OCI-LY3 (cell line): ENCODE results near the gene CENPM.

Experiments
- H2AFZ ChIP-seq: fragments of 200-600, 300-600 bp; shearing (Covaris generic); 2 replicates; pipeline ENCODE4 v1.6.0; 2014; ENCODE audit warnings: antibody characterized with exemption, low read depth, low read length
- H3K27ac ChIP-seq: fragments of 200-600, 300-600 bp; sonication (generic); 2 replicates; pipeline ENCODE4 v1.5.1; 2014; ENCODE audit warnings: mild to moderate bottlenecking, low read length, moderate library complexity, mixed read lengths
- H3K27me3 ChIP-seq: fragments of 200-600, 300-600 bp; sonication (generic); 2 replicates; pipeline ENCODE4 v1.6.1; 2014; ENCODE audit warnings: low read depth, low read length, mixed read lengths
- H3K36me3 ChIP-seq: fragments of 200-600, 300-600 bp; sonication (generic); replicated peaks from 2 replicates; pipeline ENCODE3; 2014; ENCODE audit warnings: low read depth, low read length, mixed read lengths
- H3K4me1 ChIP-seq: fragments of 300-600, 200-600 bp; sonication (generic); 2 replicates; pipeline ENCODE4 v1.6.1; 2014; ENCODE audit warnings: low read length, mixed read lengths
- H3K4me2 ChIP-seq: fragments of 200-600, 300-600 bp; sonication (generic); 2 replicates; pipeline ENCODE4 v1.6.1; 2014; ENCODE audit warnings: low read length, mixed read lengths
- H3K4me3 ChIP-seq: fragments of 300-600, 200-600 bp; sonication (generic); 2 replicates; pipeline ENCODE4 v1.5.1; 2014; ENCODE audit warnings: antibody characterized with exemption, mild to moderate bottlenecking, low read length, moderate library complexity
- H3K79me2 ChIP-seq: fragments of 300-600, 200-600 bp; shearing (Covaris generic); 2 replicates; pipeline ENCODE4 v1.6.1; 2014; ENCODE audit warnings: mild to moderate bottlenecking, low read length, mixed read lengths
- H3K9ac ChIP-seq: fragments of 300-600, 200-600 bp; shearing (Covaris generic); 2 replicates; pipeline ENCODE4 v1.6.0; 2014; ENCODE audit warnings: mild to moderate bottlenecking, low read length, moderate library complexity
- H3K9me3 ChIP-seq: fragments of 200-600, 300-600 bp; shearing (Covaris generic); 2 replicates; pipeline ENCODE4 v1.6.1; 2014; ENCODE audit warnings: low read length, mixed read lengths; ENCODE audit not compliant: insufficient read depth
- H4K20me1 ChIP-seq: fragments of 200-600, 300-600 bp; sonication (generic); 2 replicates; pipeline ENCODE4 v1.6.1; 2016; ENCODE audit warnings: low read length, mixed read lengths; ENCODE audit not compliant: insufficient read depth
- EZH2phosphoT487 ChIP-seq: fragments of 200-600 bp; shearing (Covaris generic); IDR thresholded peaks from 2 replicates; pipeline ENCODE4 v1.6.1; 2018; ENCODE audit warnings: antibody characterized with exemption, mixed run types, low read depth
- TF ChIP-seq, protein P1 (sequence below): fragments of 200-600, 300-600 bp; sonication (generic); IDR thresholded peaks from 2 replicates; pipeline ENCODE4 v1.5.1; 2014; ENCODE audit warnings: antibody characterized with exemption, low read length, low read depth

CENPM gene

DNA sequence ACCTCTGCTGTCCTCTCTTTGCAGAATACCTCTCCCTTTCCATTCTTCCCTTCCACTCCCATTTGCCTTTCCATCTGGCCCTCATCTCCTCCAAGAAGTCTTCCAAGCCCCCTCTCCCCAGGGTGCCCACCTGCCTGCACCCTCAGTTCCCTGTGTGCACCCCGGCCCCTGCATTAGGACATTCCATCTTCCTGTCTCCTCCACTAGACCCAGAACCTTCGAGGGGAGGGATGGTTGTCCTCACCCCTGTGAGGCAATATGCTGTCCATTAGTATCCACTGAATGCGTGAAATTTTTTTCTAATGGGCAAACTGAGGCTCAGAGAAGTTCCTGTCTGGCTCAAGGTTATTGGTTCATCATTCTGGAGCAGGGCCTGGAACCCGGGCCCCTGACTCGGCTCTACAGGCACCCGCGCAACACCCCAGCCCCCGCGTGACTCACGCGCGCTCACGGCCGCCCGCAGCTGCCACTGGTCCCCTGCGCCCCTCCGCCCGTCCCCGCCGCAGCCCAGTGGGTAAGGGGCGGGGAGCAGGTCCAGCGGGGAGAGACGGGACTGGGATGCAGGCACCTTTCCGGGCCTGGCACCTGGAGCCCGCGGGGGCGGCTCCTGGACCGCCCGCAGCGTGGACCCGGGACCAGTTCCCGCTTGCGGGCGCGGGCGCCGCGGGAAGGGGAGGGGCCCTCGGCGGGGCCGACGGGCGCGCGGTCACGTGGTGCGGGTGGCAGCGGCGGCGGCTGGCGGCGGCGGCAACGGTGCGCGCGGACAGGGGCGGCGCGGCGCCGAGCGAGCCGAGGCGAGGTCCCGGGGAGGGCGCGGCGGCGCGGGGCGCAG lies 29.3 kb upstream of the CENPM start:
- Histone ChIP-seq H3K4me1 (peaks cover 55% of the 10 kb centered on the region), H3K4me3 (peak overlapping the region; percentile 96), H3K79me2 (peaks cover 35% of the 10 kb centered on the region), H3K36me3 (peaks cover 12% of the 10 kb centered on the region), H3K4me2 (peak overlapping the region; percentile 88), H3K27me3 (peaks cover 11% of the 10 kb centered on the region; the same call in 1 of the 2 replicates), H2AFZ (peak overlapping the region; percentile 77), H4K20me1 (no peaks in the 10 kb centered on the region), H3K27ac (no peak overlapping the region), H3K9ac (peak overlapping the region; percentile 80), H3K9me3 (no peaks in the 10 kb centered on the region)
- TF ChIP-seq EZH2phosphoT487: no peak
- TF ChIP-seq, protein P1, sequence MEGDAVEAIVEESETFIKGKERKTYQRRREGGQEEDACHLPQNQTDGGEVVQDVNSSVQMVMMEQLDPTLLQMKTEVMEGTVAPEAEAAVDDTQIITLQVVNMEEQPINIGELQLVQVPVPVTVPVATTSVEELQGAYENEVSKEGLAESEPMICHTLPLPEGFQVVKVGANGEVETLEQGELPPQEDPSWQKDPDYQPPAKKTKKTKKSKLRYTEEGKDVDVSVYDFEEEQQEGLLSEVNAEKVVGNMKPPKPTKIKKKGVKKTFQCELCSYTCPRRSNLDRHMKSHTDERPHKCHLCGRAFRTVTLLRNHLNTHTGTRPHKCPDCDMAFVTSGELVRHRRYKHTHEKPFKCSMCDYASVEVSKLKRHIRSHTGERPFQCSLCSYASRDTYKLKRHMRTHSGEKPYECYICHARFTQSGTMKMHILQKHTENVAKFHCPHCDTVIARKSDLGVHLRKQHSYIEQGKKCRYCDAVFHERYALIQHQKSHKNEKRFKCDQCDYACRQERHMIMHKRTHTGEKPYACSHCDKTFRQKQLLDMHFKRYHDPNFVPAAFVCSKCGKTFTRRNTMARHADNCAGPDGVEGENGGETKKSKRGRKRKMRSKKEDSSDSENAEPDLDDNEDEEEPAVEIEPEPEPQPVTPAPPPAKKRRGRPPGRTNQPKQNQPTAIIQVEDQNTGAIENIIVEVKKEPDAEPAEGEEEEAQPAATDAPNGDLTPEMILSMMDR: no peak

DNA sequence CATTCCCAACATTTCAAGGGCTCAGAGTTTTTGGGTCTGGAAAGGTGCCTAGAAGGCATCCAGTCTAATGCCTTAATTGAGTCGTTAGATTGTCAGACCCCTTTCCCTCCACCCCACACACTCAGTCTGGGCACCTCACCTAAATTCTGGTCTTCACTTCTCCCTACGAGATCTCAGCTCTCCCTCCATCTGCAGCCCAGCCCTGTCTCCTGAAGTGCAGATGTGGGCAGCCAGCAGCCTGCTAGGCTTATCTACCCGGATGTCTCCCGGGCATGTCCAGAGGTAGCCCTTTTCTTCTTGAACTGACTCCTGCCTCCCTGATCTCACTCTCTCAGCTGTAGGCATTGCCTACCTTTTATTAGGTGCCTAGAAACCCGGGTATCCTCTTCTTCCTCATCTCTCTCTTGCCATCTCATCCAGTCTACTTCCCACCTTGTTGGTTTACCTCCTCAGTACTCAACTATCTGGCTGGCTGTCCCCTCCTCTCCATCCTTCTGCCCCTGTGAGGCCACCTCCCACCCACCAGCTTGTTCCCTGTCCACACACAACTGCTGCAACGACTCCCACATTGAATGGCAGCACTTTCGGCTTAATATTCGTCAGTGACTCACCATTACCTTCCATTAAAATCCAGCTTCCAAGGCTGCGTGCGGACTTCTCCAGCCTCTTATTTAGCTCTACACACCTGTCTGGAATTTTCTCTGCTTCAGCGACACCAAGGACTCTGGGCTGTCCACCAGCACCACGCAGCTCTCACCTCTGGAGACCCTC lies 28.5 kb upstream of the CENPM start:
- H3K36me3 ChIP-seq: peaks cover 4% of the 10 kb centered on the region
- peak overlapping the region; percentile 80; the same call in 1 of the 2 replicates for H3K9ac ChIP-seq
- no peak overlapping the region for H2AFZ ChIP-seq
- TF ChIP-seq, protein P1: no peak
- TF ChIP-seq EZH2phosphoT487: no peak
- H3K4me2 ChIP-seq: peak overlapping the region; percentile 88
- no peaks in the 10 kb centered on the region for H4K20me1 ChIP-seq
- peaks cover 50% of the 10 kb centered on the region for H3K4me1 ChIP-seq
- no peaks in the 10 kb centered on the region for H3K9me3 ChIP-seq
- H3K79me2 ChIP-seq: peaks cover 27% of the 10 kb centered on the region
- peak overlapping the region; percentile 89 for H3K4me3 ChIP-seq
- H3K27me3 ChIP-seq: peaks cover 11% of the 10 kb centered on the region; the same call in 1 of the 2 replicates
- H3K27ac ChIP-seq: no peak overlapping the region

DNA sequence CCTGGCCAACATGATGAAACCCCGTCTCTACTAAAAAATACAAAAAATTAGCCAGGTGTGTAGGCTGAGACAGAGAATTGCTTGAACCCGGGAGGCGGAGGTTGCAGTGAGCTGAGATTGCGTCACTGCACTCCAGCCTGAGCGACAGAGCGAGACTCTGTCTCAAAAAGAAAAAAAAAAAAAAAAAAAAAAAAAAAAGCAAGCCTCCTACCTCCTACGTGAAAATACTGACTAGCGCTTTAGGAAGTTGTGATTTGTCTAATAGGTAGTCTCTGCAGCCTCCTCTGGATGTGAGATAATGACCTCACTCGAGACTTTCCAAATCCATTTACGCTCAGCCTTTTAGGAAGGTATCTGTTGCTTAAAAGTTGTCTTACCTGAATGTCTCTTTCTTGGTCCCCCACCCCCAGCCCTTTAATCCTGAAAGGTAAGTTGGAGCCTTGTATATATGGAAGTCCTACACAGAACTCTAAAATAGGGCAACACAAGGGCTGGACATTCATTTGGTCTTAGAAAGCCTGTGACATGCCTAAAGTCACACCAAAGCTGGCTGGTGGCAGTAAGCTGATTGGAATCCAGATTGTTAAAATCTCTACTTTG lies 27.8 kb upstream of the CENPM start:
- no peak overlapping the region for H3K27ac ChIP-seq
- H3K4me2 ChIP-seq: peak overlapping the region; percentile 88
- TF ChIP-seq EZH2phosphoT487: no peak
- TF ChIP-seq, protein P1: no peak
- no peak overlapping the region for H2AFZ ChIP-seq
- peaks cover 24% of the 10 kb centered on the region for H3K79me2 ChIP-seq
- H4K20me1 ChIP-seq: no peaks in the 10 kb centered on the region
- peaks cover 11% of the 10 kb centered on the region; the same call in 1 of the 2 replicates for H3K27me3 ChIP-seq
- peaks cover 44% of the 10 kb centered on the region for H3K4me1 ChIP-seq
- no peak overlapping the region for H3K9ac ChIP-seq
- H3K4me3 ChIP-seq: no peak overlapping the region
- no peaks in the 10 kb centered on the region for H3K9me3 ChIP-seq
- peaks cover 2% of the 10 kb centered on the region for H3K36me3 ChIP-seq
